G401.6 (cell line): Measurements from ENCODE around the gene CACNG7.
"Not testable (repeated sequence)": the region's sequence is repeated elsewhere in the genome, so short reads cannot be mapped to it uniquely, and the experiment has no call there.

Source experiments
- FAIRE-seq: peaks from 2 replicates; lab custom pipeline; 2012; peaks lifted over from hg19 to GRCh38; lab: Jason Lieb, UNC

Gene CACNG7, protein sequence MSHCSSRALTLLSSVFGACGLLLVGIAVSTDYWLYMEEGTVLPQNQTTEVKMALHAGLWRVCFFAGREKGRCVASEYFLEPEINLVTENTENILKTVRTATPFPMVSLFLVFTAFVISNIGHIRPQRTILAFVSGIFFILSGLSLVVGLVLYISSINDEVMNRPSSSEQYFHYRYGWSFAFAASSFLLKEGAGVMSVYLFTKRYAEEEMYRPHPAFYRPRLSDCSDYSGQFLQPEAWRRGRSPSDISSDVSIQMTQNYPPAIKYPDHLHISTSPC

DNA sequence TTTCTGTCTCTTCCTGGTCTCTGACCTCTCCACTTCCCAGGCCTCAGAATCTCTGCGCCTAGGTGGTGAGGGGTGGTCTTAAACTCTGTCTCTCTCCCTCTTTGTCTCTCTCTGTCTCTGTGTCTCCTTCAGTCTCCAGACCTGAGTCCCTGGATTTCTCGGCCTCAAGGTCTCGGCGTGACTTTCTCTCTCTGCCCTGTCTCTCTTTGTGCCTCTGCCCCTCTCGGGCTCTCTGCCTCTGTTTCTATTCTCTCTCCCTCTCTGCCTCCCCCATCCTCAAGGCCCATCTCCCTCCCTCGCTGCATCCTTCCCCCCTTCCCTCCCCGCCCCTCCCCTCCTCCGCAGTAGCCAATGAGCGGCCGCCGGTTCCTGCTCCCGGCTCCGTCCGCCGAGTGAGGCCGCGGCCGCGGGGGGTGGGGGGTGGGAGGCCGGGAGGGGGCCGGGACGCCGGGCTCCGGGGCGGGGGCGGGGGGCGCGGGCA lies at the start of gene CACNG7:
Gene CACNG7 (plus strand): TSS at position 344 of the 481 bp plus-strand sequence. CDS start 3,554 bp downstream, outside the sequence.
- FAIRE-seq: no peak

GRCh38 chr19:53864308-53864836 lies 44.7 kb upstream of the CACNG7 start:
- no peak for FAIRE-seq

DNA sequence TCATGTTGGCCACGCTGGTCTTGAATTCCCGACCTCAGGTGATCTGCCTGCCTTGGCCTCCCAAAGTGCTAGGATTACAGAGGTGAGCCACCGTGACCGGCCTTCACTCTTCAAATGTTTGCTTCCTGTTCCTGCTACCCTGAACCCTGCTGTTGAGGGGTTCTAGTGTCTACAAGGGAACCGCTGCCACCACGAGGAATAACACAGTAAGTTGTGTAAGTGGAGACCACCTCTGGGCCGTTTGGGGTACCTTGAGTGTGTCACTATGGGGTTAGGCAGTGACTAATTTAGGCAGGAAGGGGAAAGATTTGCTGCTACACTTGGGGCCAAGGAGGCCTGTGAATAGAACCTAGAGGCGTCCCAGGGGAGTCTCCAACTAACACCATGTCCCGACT lies 43.6 kb upstream of the CACNG7 start:
- FAIRE-seq: no peak

GRCh38 chr19:53865918-53866864 lies 42.9 kb upstream of the CACNG7 start:
- no peak for FAIRE-seq

GRCh38 chr19:53866865-53867224 lies 42.2 kb upstream of the CACNG7 start:
- no peak for FAIRE-seq

DNA sequence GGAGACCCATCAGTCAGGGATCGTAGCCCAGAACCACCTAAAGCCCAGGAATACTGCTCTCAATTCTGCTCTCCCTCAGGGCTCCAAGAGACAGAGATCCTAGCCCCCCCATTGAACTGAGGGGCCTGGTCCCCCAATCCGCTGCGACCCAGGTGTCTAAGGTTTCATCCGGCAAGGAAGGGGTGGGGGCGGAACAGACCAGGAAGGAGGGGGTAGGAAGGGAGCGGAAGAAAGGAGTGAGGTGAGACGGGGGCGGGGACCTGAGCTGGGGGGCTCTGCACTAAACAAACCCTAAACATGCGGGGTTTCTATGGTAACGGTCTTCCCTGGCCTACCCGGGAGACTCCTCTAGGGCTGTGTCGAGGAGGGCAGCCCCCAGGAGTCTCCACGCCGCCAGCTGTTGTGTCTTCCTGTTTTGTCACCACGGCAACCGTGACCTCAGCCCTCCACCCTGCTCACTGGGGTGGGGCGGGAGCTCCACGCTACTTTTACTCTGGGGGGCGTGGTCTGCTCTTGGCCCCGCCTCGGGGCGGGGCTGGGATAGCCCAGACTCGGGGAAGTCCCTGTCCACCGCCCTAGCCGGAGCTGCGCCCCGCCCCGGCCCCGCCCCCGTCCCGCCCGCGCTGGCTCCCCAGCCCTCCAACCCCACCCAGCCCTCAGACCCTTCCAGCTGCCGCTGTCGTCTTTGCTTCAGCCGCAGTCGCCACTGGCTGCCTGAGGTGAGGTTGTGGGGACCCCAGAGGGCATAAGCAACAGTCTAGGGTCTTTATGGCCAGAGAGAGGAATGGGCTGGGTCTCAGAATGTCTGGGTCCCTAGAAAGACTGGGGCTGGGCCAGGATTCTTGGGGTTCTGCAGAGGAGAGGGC lies 41.6 kb upstream of the CACNG7 start, which contains the start of gene MYADM:
Gene MYADM (plus strand): TSS at position 659 of the 866 bp plus-strand sequence. CDS start 5,647 bp downstream, outside the sequence.
- peak; percentile 97 for FAIRE-seq

- no peak for FAIRE-seq
Observed at GRCh38 chr19:53868091-53868891, 40.8 kb upstream of the CACNG7 start.

GRCh38 chr19:53868892-53869804 lies 39.9 kb upstream of the CACNG7 start:
- peak; percentile 46 for FAIRE-seq

GRCh38 chr19:53869805-53870484 lies 39.1 kb upstream of the CACNG7 start:
- FAIRE-seq: not testable (repeated sequence)

GRCh38 chr19:53870485-53870844 lies 38.6 kb upstream of the CACNG7 start:
- no peak for FAIRE-seq

GRCh38 chr19:53871454-53871853 lies 37.6 kb upstream of the CACNG7 start:
- FAIRE-seq: no peak

- FAIRE-seq: peak; percentile 65
Observed at GRCh38 chr19:53872762-53873161, 36.3 kb upstream of the CACNG7 start.

DNA sequence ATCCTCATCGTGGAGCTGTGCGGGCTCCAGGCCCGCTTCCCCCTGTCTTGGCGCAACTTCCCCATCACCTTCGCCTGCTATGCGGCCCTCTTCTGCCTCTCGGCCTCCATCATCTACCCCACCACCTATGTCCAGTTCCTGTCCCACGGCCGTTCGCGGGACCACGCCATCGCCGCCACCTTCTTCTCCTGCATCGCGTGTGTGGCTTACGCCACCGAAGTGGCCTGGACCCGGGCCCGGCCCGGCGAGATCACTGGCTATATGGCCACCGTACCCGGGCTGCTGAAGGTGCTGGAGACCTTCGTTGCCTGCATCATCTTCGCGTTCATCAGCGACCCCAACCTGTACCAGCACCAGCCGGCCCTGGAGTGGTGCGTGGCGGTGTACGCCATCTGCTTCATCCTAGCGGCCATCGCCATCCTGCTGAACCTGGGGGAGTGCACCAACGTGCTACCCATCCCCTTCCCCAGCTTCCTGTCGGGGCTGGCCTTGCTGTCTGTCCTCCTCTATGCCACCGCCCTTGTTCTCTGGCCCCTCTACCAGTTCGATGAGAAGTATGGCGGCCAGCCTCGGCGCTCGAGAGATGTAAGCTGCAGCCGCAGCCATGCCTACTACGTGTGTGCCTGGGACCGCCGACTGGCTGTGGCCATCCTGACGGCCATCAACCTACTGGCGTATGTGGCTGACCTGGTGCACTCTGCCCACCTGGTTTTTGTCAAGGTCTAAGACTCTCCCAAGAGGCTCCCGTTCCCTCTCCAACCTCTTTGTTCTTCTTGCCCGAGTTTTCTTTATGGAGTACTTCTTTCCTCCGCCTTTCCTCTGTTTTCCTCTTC lies 35.1 kb upstream of the CACNG7 start:
- no peak for FAIRE-seq

DNA sequence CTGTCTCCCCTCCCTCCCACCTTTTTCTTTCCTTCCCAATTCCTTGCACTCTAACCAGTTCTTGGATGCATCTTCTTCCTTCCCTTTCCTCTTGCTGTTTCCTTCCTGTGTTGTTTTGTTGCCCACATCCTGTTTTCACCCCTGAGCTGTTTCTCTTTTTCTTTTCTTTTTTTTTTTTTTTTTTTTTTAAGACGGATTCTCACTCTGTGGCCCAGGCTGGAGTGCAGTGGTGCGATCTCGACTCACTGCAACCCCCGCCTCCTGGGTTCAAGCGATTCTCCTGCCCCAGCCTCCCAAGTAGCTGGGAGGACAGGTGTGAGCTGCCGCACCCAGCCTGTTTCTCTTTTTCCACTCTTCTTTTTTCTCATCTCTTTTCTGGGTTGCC lies 34.5 kb upstream of the CACNG7 start:
- no peak for FAIRE-seq

DNA sequence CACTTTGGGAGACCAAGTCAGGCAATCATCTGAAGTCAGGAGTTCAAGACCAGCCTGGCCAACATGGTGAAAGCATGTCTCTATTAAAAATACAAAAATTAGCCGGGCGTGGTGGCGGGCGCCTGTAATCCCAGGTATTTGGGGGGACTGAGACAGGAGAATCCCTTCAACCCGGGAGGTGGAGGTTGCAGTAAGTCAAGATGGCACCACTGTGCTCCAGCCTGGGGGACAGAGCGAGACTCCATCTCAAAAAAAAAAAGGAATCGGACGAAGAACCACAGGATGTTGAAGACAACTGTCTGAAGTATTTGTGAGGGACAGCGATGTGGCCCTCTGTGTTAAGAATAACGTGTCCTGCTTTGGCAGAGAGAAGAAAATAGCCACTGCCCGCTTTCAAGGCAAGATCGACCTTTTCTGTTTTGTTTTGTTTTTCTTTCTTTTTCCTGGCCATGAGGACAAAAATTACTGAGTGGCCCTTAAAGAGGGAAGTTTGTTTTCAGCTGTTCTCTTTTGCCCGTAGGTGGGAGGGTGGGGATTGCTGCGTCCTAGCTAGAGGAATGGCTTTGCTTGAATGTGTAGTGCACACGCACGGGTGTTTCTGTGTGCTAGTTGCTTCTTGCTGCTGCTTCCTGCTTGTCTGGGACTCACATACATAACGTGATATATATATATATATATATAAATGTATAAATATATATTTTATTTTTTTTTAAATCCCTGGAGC lies 33.3 kb upstream of the CACNG7 start:
- no peak for FAIRE-seq

GRCh38 chr19:53876651-53877224 lies 32.3 kb upstream of the CACNG7 start:
- FAIRE-seq: no peak

- FAIRE-seq: no peak
Observed at GRCh38 chr19:53877361-53877766, 31.7 kb upstream of the CACNG7 start.

DNA sequence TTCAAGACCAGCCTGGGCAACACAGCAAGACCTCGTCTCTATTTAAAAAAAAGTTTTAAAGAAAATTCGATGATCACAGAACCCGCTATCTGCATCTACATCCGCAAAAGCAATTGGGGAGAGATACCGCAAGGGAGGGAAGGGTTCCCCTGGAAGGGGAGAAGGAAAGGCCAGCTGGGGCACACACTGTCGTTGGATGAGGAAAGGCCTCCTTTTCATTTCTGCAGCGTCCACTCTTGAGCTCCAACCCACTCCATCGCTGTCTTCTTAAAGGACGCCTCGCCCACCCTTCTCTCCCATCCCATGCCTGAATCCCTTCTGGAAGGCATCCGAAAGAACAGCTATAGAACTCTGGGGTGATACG lies 30.3 kb upstream of the CACNG7 start:
- FAIRE-seq: no peak
